Transverse colon (tissue), 3 donors: Measurements from ENCODE around the gene TAB3.

Experiments used
- EP300 ChIP-seq: sonication (generic); formaldehyde crosslinking; IDR thresholded peaks from one replicate; pipeline ENCODE4 v1.6.1; 2017; ENCODE audit warnings: antibody characterized with exemption, low read depth
- TF ChIP-seq, protein P1 (sequence below), 5 experiments: fragments of 200-600 bp in 3 of 5; fragments of 450-650 bp in 2 of 5; sonication (generic) in 3 of 5; IDR thresholded peaks; 1 replicate in 2 of 5; 2 replicates in 3 of 5; pipeline ENCODE4 v1.5.1; 2016 to 2017; ENCODE audit warnings: antibody characterized with exemption in 5 of 5, inconsistent platforms in 3 of 5, mild to moderate bottlenecking in 2 of 5, moderate library complexity in 1 of 5

DNA sequence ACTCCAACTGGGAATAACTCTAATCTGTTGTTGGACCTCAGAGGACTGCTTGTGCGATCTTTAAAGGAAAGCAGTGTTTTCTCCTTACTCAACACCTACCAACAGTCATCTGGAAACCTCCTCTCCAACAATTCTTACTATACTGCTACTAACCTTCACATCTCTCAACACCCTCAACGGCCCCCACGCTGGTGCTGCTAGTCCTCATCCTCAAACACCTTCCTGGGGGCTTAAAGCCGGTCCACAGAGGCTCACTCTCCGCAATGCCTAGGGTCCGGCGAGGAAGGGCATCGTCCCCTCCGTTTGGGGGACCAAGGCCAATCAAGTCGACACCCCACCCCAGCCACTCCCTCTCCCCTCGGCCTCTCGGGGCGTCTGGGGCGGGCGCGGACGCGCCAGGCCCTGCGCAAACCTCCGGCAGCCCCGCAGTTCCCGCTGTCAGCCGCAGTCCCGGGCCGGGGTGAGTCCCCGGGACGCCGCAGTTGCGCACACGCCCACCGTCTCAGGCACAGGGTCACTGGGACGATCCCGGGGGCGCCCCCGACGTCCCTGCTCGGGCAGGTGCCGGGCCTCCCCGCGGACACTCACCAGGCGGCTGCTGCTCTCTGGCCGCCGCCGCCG is 418 bp downstream of the TAB3 start:
- TF ChIP-seq, protein P1, sequence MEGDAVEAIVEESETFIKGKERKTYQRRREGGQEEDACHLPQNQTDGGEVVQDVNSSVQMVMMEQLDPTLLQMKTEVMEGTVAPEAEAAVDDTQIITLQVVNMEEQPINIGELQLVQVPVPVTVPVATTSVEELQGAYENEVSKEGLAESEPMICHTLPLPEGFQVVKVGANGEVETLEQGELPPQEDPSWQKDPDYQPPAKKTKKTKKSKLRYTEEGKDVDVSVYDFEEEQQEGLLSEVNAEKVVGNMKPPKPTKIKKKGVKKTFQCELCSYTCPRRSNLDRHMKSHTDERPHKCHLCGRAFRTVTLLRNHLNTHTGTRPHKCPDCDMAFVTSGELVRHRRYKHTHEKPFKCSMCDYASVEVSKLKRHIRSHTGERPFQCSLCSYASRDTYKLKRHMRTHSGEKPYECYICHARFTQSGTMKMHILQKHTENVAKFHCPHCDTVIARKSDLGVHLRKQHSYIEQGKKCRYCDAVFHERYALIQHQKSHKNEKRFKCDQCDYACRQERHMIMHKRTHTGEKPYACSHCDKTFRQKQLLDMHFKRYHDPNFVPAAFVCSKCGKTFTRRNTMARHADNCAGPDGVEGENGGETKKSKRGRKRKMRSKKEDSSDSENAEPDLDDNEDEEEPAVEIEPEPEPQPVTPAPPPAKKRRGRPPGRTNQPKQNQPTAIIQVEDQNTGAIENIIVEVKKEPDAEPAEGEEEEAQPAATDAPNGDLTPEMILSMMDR (IDR thresholded peaks at IDR 0.05): no peak
- no peak for TF ChIP-seq EP300
